Activated CD8-positive, alpha-beta memory T cell treated with anti-CD3 and anti-CD28 coated beads, Interleukin-2, amount 50 U/mL, for 1 hour (primary cell): ENCODE measurements around the gene ELOF1.
"Not testable (repeated sequence)": the region's sequence is repeated elsewhere in the genome, so short reads cannot be mapped to it uniquely, and the experiment has no call there.

ENCODE experiments used
- DNase-seq: peaks from one replicate; pipeline ENCODE4 v3.0.0-alpha.2; 2020; ENCODE audit errors: extremely low read depth

The ELOF1 gene

DNA sequence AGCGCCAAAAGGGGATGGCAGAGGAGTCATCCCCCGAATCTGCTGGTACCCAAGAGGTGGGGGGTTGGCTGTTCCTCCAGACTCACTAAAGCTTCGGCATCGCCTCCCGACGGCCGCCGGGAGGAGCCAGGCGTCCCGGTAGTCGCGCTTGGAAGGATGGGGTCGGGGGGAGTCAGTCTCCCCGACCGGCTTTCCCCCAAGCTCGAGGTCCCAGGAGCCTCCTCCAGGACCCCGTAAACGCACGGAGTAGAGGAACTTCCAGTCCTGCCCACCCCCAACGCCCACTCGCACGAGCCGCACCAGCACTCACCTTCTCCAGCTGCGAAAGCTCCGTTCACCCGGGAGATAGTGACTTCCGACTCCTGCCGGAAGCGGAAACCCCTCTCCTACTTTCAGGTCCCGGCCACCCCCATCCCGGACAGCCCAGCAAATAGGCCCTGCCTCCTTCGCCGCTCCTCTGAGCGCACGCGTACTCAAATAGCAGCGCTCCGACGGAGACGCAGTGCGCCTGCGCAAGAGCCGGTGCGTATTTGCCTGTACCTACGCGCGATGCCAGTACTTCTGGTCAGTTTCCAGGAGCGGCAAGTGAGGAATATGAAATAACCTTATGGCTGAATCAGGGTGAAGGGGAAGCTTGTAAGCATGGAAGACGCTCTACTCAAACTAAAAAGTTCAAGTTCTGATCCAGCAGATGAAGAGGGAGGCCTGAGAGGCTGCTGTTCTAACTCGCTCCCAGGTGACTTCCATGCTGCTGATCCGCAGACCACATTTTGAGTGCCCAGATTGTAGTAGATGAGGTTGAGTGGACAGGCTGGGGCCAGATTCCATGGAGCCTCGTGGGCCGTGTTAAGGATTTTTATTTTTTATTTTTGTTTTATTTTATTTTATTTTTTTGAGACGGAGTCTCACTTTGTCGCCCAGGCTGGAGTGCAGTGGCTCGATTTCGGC is at the start of gene ELOF1:
ELOF1 (minus strand) TSS at position 350 of the 948 bp plus-strand sequence. CDS start 4,883 bp downstream, outside the sequence.
- peak; percentile 96 for DNase-seq

GRCh38 chr19:11606484-11606883 is 47.5 kb upstream of the ELOF1 start:
- DNase-seq: no peak

GRCh38 chr19:11599704-11600103 is 40.7 kb upstream of the ELOF1 start:
- DNase-seq: not testable (repeated sequence)

- no peak for DNase-seq
These were observed 39.7 kb upstream of the ELOF1 start for GRCh38 chr19:11598746-11599145.

GRCh38 chr19:11598103-11598483 is 39.1 kb upstream of the ELOF1 start:
- no peak for DNase-seq

DNA sequence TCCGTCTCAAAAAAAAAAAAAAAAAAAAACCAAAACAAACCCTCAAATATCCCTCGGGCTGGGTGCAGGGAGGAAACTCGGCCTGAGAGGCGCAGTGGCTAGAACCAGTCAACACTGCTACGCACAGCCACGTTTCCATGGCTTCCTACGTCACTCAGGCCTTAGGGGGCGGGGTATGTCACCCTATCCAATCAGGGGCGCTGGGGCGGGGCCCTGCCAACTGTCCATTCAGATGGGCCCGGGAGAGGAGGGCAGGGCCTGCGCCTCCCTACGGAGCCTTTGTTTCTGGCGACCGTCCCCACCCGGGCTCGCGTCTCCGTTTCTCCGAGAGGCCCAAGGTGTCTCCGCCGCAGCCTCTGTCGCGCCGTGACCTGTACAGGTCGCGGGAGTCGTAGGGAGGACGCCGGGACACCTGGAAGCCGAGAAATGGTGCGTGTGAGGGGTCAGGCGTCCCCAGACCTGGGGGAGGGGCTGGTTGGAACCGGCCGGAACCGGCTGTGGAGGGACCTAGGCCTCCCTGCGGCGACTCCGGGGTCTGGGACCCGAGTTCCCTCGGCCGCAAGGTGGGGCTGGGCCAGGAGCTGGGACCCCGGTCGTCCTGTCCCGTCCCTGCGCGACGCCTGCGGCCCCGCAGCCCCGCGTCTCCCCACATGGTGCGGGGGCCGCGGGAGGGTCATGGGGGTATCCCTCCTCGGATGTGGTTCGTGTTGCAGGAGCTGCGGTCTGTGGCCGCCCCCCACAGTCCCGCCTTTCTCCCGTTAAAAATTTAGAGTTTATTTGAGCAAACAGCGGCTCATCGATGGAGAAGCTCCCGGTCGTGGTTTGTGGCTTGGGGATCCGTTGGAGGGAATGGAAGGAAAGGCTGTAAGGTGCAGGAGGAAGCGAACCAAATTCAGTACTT is 38.4 kb upstream of the ELOF1 start, which contains the start of gene ZNF627:
ZNF627 (plus strand) TSS at position 282 of the 901 bp plus-strand sequence; CDS start at position 427, 145 bp downstream.
- peak; percentile 97 for DNase-seq

GRCh38 chr19:11596156-11596555 is 37.1 kb upstream of the ELOF1 start:
- DNase-seq: no peak

DNA sequence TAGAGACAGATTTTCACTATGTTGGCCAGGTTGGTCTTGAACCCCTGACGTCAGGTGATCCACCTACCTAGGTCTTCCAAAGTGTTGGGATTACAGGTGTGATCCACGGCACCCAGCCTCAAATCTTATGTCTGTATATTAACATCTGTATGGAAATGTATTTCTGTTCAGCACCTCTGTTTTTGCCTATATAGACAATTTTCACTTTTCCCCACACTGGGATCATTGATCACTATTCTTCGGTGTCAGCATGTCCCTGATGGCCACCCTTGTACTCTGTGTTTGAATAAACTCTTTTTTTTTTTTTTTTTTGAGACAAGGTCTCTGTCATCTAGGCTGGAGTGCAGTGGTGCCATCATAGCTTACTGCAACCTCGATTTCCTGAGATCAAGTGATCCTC is 35.1 kb upstream of the ELOF1 start:
- no peak for DNase-seq

GRCh38 chr19:11587975-11588631 is 29.1 kb upstream of the ELOF1 start:
- DNase-seq: no peak

GRCh38 chr19:11587302-11587974 is 28.4 kb upstream of the ELOF1 start:
- DNase-seq: peak; percentile 36

DNA sequence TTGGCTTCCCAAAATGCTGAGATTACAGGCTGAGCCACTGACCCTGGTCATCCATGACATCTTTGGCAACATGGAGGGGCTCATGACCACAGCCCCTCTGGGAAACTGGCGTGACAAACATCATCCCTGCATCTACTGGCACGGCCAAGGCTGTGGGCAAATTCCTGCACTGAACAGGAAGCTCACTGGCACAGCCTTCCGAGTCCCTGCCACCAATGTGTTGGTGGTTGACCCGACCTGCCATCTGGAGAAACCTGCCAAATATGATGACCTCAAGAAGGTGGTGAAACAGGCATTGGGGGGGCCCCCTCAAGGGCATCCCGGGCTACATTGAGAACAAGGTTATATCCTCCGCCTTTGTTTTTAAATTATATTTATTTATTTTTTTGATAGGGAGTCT is 27.3 kb upstream of the ELOF1 start:
- no peak for DNase-seq

DNA sequence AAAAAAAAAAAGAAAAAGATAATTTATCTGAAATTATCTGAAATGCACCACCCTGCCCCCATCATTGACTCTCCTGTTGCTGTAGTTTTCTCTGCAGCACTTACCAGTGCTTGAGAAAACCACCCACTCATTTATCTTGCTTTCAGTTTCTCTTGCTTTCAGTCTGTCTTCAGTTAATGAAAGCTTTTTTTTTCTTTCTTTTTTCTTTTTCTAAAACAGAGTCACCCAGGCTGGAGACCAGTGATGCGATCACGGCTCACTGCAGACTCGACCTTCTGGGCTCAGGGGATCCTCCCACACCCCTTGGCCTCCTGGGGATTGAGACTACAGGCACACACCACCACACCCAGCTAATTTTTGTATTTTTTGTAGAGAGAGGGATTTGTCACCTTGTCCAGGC is 22.7 kb upstream of the ELOF1 start:
- DNase-seq: no peak

DNA sequence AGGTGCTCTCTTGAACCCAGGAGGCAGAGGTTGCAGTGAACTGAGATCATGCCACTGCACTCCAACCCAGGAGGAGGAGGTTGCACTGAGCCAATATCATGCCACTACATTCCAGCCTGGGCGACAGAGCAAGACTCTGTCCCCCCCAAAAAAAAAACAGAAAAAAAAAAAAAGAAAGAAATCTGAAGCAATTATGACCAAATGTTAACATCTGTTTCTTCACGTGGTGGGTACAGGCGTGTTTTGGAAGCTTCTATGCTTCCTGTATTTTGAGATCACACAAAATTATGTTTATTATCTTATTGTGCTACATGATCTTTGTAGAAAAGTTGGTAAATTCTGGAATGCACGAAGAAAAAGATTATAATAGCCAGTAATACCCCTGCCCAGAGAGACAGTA is 21.1 kb upstream of the ELOF1 start:
- DNase-seq: no peak

DNA sequence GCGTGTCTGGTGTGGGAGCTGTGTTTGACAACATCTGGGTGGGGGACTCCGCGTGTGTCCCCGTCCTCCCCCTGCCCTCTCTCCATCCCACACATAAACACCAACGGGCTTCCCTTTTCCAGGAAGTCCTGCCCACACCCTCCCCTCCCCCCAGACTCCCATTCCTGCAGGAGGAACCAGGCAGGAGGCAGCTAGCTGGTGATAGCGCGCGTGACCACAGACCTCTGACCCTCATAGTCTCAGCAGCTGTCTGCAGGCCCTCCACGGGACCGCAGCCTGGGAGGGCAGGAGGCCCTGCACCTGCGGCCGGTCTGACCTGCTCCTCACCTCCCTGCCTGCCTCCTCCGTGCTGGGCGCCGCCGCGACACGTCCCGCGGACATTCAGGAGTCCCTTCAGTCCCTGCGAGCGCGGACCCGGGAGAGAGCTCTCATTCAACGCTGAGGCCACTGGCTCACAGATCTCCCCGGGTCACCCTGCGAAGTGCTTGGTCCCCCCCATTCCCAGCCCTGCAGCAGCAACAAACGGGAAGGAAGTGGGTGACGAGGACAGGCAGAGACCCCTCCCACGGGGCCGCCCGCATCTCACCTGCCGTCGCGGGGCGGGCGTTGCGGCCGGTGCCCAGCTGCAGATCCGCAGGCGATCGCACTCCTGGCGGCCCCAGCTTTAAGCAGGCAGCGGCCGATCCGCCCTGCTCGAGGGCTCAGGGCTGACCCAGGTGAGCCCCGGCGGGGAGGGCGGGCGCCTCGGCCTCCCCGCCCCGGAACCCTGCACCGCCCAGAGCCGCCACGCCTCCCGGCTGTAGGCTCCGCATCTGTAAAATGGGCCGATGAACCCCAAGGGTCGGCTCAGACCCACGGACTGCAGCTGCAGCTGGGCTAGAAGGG is 19.5 kb upstream of the ELOF1 start:
- no peak for DNase-seq

GRCh38 chr19:11577451-11578257 is 18.6 kb upstream of the ELOF1 start, which contains the start of gene ACP5:
Gene ACP5 (minus strand): TSS chr19:11577645. CDS start chr19:11577317, 328 bp downstream.
- no peak for DNase-seq

GRCh38 chr19:11576227-11576626 is 17.2 kb upstream of the ELOF1 start:
- no peak for DNase-seq

DNA sequence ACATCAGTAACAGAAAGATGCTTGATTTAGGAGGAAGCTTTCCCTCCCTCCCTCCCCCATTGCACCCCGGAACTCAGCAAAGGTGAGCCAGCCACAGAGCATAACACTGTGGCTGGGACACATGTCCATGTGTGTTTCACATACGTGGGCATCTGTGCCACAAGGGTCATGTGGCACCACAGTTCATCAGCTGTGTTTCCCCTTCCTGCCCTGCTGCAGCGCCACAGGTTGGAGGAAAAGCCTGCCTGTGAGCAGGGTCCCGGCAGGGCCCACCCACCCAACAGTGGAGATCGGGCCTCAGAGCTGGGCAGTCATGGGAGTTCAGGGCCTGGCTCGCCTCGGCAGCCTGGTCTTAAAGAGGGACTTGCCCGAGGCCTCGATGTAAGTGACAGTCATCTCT is 15.7 kb upstream of the ELOF1 start:
- DNase-seq: no peak

DNA sequence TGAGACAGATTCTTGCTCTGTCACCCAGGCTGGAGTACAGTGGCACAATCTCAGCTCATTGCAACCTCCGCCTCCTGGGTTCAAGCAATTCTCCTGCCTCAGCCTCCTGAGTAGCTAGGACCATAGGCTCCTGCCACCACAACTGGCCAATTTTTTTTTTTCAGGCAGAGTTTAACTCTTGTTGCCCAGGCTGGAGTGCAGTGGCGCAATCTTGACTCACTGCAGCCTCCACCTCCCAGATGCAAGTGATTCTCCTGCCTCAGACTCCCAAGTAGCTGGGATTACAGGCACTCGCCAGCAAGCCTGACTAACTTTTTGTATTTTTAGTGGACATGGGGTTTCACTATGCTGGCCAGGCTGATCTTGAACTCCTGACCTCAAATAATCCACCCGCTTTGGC is 14.7 kb upstream of the ELOF1 start:
- DNase-seq: not testable (repeated sequence)

DNA sequence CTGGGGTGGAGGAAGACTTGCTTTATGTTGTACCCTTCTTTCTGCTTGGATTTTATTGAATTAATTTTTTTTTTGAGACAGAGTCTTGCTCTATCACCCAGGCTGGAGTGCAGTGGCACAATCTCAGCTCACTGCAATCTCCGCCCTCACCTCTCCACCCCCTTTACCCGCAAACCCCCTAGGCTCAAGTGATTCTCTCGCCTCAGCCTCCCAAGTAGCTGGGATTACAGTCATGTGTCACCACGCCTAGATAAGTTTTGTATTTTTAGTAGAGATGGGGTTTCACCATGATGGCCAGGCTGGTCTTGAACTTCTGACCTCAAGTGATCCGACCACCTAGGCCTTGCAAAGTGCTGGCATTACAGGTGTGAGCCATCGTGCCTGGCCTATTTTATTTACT is 14.3 kb upstream of the ELOF1 start:
- not testable (repeated sequence) for DNase-seq
